Thyroid gland (tissue), 4 donors: Measurements from ENCODE around the gene TMEM255B. TPM values are rescaled to one million over a fixed set of nuclear protein-coding genes. Genes with fewer than 3 reads are reported as not detected.
"Not testable (repeated sequence)": the region's sequence is repeated elsewhere in the genome, so short reads cannot be mapped to it uniquely, and the experiment has no call there.

Experiments
- DNase-seq, 2 donors: peaks; one replicate each; pipeline ENCODE4 v3.0.0-alpha.2; 2019
- H3K27ac ChIP-seq, 3 donors: fragments of 200-600 bp; sonication (generic); 1 replicate in 2 of 3; 2 replicates in 1 of 3; pipeline ENCODE4 v1.5.1; 2016 to 2019; ENCODE audit warnings: mild to moderate bottlenecking in 1 of 3, moderate library complexity in 1 of 3
- H3K27me3 ChIP-seq: fragments of 200-600 bp; sonication (generic); one replicate; pipeline ENCODE4 v1.5.1; 2019
- H3K36me3 ChIP-seq, 2 donors: fragments of 200-600 bp; sonication (generic); one replicate each; pipeline ENCODE4 v1.5.1; 2016 to 2019
- H3K4me1 ChIP-seq, 2 donors: fragments of 200-600 bp; sonication (generic); one replicate each; pipeline ENCODE4 v1.5.1; 2017 to 2019
- H3K4me3 ChIP-seq, 3 donors: fragments of 200-600 bp; sonication (generic); replicated peaks in 1 of 3; 1 replicate in 2 of 3; 2 replicates in 1 of 3; pipeline ENCODE4 v1.5.1; 2016; ENCODE audit warnings: mild to moderate bottlenecking in 1 of 3
- H3K9me3 ChIP-seq: fragments of 200-600 bp; sonication (generic); one replicate; pipeline ENCODE4 v1.5.1; 2017
- CTCF ChIP-seq, 6 experiments: fragments of 200-600 bp in 3 of 6; fragments of 450-650 bp in 3 of 6; sonication (generic) in 3 of 6; IDR thresholded peaks; one replicate each; pipeline ENCODE4 v1.5.1; 2016 to 2019; ENCODE audit warnings: antibody characterized with exemption in 6 of 6, mild to moderate bottlenecking in 2 of 6, inconsistent platforms in 1 of 6, moderate library complexity in 1 of 6
- POLR2A ChIP-seq, 2 donors: fragments of 450-650 bp; IDR thresholded peaks; one replicate each; pipeline ENCODE4 v1.6.1; 2017; ENCODE audit warnings: antibody characterized with exemption in 2 of 2, mild to moderate bottlenecking in 2 of 2, moderate library complexity in 1 of 2
- whole genome bisulfite sequencing, 2 donors: methylation state at CpG; one replicate each; pipeline ENCODE4 v1.1.5; 2017; 5-methylcytosine and 5-hydroxymethylcytosine counted together
- intact Hi-C: fragments of 100-400 bp; cut with DNase I; formaldehyde crosslinking; loops from one replicate; pipeline ENCODE4 v1.15.1; 2023
- total RNA-seq, 4 donors: library from RNA; depleted of rRNA; stranded (reverse); fragments of >200 nt; gene quantifications; one replicate each; pipeline ENCODE4 v1.2.3, GENCODE V29; 2016

The TMEM255B gene
- total RNA-seq, 4 donors from 2014 or later = 6.1 to 9.2 (median 8.3) TPM

GRCh38 chr13:113827021-113827420 is 68.0 kb downstream of the TMEM255B start:
- no peak overlapping the region for H3K27ac ChIP-seq

DNA sequence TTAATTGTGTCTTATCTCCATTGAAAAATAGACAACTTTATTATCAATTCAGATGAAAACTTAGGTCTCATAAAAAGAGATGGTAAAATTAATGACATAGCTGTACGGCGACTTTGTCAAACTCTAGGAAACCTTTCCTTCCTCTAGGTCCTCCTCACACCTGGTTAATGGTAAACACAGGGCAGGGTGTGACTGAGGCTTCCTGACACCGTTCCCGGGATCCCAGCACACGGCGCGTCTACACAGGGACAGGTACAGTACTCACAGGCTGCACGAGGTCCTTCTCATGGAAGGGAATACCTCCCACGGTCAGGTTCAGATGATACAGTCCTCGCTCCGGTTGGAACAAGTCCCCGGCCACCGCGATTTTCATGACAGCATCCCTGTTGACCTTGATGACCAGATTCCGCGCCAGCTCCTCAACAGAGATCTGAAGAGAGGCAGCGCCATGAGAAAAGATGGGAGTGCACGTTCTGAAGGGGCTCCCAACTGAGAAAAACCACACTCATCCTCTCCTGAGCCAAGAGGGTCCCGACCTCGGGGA is 69.3 kb downstream of the TMEM255B start:
- intact Hi-C loops = no loop called here
- TF ChIP-seq CTCF (IDR thresholded peaks at IDR 0.05) (no peak), POLR2A (IDR thresholded peaks at IDR 0.05) (no peak)
- 95 to 97% methylated on average over 17 to 20 of the region's 20 CpGs for WGBS, 2 donors
- H3K36me3 ChIP-seq = peaks cover 25 to 35% of the 10 kb centered on the region in 2 donors
- H3K9me3 ChIP-seq = no peaks in the 10 kb centered on the region
- no peaks in the 10 kb centered on the region for H3K27me3 ChIP-seq
- H3K27ac ChIP-seq = no peak overlapping the region
- H3K4me3 ChIP-seq = no peak overlapping the region
- no peak for DNase-seq
- no peaks in the 10 kb centered on the region for H3K4me1 ChIP-seq

More at GRCh38 chr13:113827021-113827420, 68.0 kb downstream of the TMEM255B start:
- 95 to 96% methylated on average over 19 of the region's 19 CpGs for WGBS, 2 donors
- Histone ChIP-seq H3K9me3 (no peaks in the 10 kb centered on the region), H3K36me3 (peaks cover 23 to 43% of the 10 kb centered on the region in 2 donors), H3K27me3 (no peaks in the 10 kb centered on the region), H3K4me3 (no peak overlapping the region), H3K4me1 (peaks cover 1 to 5% of the 10 kb centered on the region in 2 donors)
- intact Hi-C loops = no loop called here
- TF ChIP-seq CTCF (IDR thresholded peaks at IDR 0.05) (no peak), POLR2A (IDR thresholded peaks at IDR 0.05) (no peak)
- no peak for DNase-seq

DNA sequence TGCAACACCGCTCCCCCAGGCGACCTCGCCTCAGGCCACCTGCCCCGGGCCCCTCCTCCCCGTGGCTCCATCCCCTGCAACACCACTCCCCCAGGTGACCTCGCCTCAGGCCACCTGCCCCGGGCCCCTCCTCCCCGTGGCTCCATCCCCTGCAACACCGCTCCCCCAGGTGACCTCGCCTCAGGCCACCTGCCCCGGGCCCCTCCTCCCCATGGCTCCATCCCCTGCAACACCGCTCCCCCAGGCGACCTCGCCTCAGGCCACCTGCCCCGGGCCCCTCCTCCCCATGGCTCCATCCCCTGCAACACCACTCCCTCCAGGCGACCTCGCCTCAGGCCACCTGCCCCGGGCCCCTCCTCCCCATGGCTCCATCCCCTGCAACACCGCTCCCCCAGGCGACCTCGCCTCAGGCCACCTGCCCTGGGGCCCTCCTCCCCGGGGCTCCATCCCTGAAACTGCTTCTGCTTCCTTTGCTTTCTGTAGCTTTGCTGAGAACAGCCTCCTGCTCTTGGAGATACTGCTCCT is 71.5 kb downstream of the TMEM255B start:
- H3K27ac ChIP-seq, intact Hi-C loops, DNase-seq, H3K27me3 ChIP-seq, H3K9me3 ChIP-seq, H3K4me1 ChIP-seq, H3K4me3 ChIP-seq: not testable (repeated sequence)
- 89 to 94% methylated on average over 7 to 9 of the region's 22 CpGs for WGBS, 2 donors
- H3K36me3 ChIP-seq = peaks cover 29 to 44% of the 10 kb centered on the region in 2 donors

DNA sequence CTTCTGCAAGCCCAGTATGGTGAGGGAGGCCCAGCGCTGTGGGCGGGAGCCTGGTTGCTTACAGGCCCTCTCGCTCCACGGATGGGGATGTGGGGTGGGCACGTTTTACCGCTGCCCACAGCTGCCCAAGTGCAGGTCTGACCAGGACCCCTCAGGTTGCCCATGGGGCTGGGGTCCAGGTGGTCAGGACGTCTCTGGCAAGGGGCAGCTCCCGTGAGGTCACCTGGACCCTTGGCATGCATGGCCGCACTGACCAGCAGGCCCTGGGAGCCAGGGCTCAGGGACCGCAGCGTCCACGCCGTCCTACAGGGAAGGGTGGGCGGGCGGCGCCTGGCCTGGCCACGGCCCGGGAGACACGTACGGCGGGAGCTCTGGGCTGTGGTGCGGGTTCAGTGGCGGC is 72.0 kb downstream of the TMEM255B start:
- intact Hi-C loops = no loop called here
- TF ChIP-seq CTCF (IDR thresholded peaks at IDR 0.05) = no peak
- no peak for TF ChIP-seq POLR2A (IDR thresholded peaks at IDR 0.05)
- no peaks in the 10 kb centered on the region for H3K27me3 ChIP-seq
- no peaks in the 10 kb centered on the region for H3K9me3 ChIP-seq
- DNase-seq = no peak
- 91 to 92% methylated on average over 6 to 12 of the region's 23 CpGs for WGBS, 2 donors
- H3K4me3 ChIP-seq = no peak overlapping the region
- H3K36me3 ChIP-seq = peaks cover 30 to 38% of the 10 kb centered on the region in 2 donors
- H3K27ac ChIP-seq = no peak overlapping the region
- H3K4me1 ChIP-seq = no peaks in the 10 kb centered on the region

GRCh38 chr13:113832205-113832604 is 73.2 kb downstream of the TMEM255B start:
- Histone ChIP-seq H3K4me1 (peaks cover 5% of the 10 kb centered on the region in 2 donors), H3K36me3 (peaks cover 26 to 27% of the 10 kb centered on the region in 2 donors), H3K27me3 (no peaks in the 10 kb centered on the region), H3K27ac (no peak overlapping the region), H3K4me3 (no peak overlapping the region), H3K9me3 (no peaks in the 10 kb centered on the region)
- intact Hi-C loops = no loop called here
- TF ChIP-seq CTCF (IDR thresholded peaks at IDR 0.05) = no peak
- TF ChIP-seq POLR2A (IDR thresholded peaks at IDR 0.05) = no peak
- WGBS, 2 donors = 88% methylated on average over 3 to 4 of the region's 19 CpGs
- no peak for DNase-seq
